IPS DF 6.9 (cell line): ENCODE results near the gene CFAP97.

Source experiments
- DNase-seq: peaks from one replicate; pipeline ENCODE4 v3.0.0-alpha.2; 2013; ENCODE audit warnings: low read depth, low spot score
- H3K27ac ChIP-seq: one replicate; pipeline ENCODE4 v1.5.1; 2013; ENCODE audit warnings: low read length, control low read depth
- H3K27me3 ChIP-seq: 2 replicates; pipeline ENCODE4 v1.6.1; 2013; ENCODE audit warnings: mild to moderate bottlenecking, low read length; ENCODE audit not compliant: control insufficient read depth, insufficient read depth
- H3K36me3 ChIP-seq: 2 replicates; pipeline ENCODE4 v1.6.1; 2013; ENCODE audit warnings: low read length; ENCODE audit not compliant: control insufficient read depth, insufficient read depth
- H3K4me1 ChIP-seq: 2 replicates; pipeline ENCODE4 v1.6.1; 2013; ENCODE audit warnings: low read length; ENCODE audit not compliant: control insufficient read depth, insufficient read depth
- H3K4me3 ChIP-seq: 2 replicates; pipeline ENCODE4 v1.5.1; 2013; ENCODE audit warnings: mild to moderate bottlenecking, low read length
- H3K9me3 ChIP-seq: 2 replicates; pipeline ENCODE4 v1.6.1; 2013; ENCODE audit warnings: low read length, inconsistent platforms; ENCODE audit not compliant: control insufficient read depth, insufficient read depth
- WGBS: extraction: QIAGEN DNeasy Blood & Tissue Kit; methylation state at CpG from one replicate; pipeline ENCODE4 v1.1.7; 2013; ENCODE audit warnings: mixed read lengths, missing lambda C conversion rate; ENCODE audit not compliant: insufficient read length, insufficient coverage; 5-methylcytosine and 5-hydroxymethylcytosine counted together

Gene CFAP97

GRCh38 chr4:185222598-185222997 is 18.8 kb upstream of the CFAP97 start:
- Histone ChIP-seq H3K4me3 (no peak overlapping the region), H3K36me3 (no peaks in the 10 kb centered on the region; the same call in 1 of the 2 replicates), H3K27ac (no peak overlapping the region), H3K9me3 (no peaks in the 10 kb centered on the region), H3K4me1 (no peaks in the 10 kb centered on the region), H3K27me3 (no peaks in the 10 kb centered on the region)
- DNase-seq = no peak

DNA sequence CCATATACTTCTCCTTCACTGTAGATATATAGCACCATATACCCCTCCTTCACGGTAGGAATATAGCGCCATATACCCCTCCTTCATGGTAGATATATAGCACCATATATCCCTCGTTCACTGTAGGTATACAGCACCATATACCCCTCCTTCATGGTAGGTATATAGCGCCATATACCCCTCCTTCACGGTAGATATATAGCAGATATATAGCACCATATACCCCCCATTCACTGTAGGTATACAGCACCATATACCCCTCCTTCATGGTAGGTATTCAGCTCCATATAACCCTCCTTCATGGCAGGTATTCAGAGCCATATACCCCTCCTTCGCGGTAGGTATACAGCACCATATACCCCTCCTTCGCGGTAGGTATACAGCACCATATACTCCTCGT is 18.1 kb upstream of the CFAP97 start:
- no peaks in the 10 kb centered on the region for H3K4me1 ChIP-seq
- no peak overlapping the region for H3K4me3 ChIP-seq
- no peaks in the 10 kb centered on the region; the same call in 1 of the 2 replicates for H3K36me3 ChIP-seq
- no CpG with 5 or more reads among the region's 10 CpGs for WGBS
- no peak for DNase-seq
- H3K9me3 ChIP-seq = no peaks in the 10 kb centered on the region
- no peak overlapping the region for H3K27ac ChIP-seq
- no peaks in the 10 kb centered on the region for H3K27me3 ChIP-seq

GRCh38 chr4:185221491-185221890 is 17.7 kb upstream of the CFAP97 start:
- Histone ChIP-seq H3K9me3 (no peaks in the 10 kb centered on the region), H3K4me3 (no peak overlapping the region), H3K4me1 (peaks cover 1% of the 10 kb centered on the region; the same call in 1 of the 2 replicates), H3K27me3 (no peaks in the 10 kb centered on the region), H3K36me3 (no peaks in the 10 kb centered on the region; the same call in 1 of the 2 replicates), H3K27ac (no peak overlapping the region)
- WGBS = no CpG with 5 or more reads among the region's 2 CpGs
- DNase-seq = no peak

- Histone ChIP-seq H3K27me3 (no peaks in the 10 kb centered on the region), H3K4me1 (peaks cover 1% of the 10 kb centered on the region; the same call in 1 of the 2 replicates), H3K9me3 (no peaks in the 10 kb centered on the region), H3K4me3 (no peak overlapping the region), H3K36me3 (no peaks in the 10 kb centered on the region; the same call in 1 of the 2 replicates), H3K27ac (no peak overlapping the region)
- WGBS = no CpG with 5 or more reads among the region's 3 CpGs
- DNase-seq = no peak
Measured at GRCh38 chr4:185219551-185220344, 15.9 kb upstream of the CFAP97 start.

- no peak for DNase-seq
- no peak overlapping the region for H3K27ac ChIP-seq
- H3K4me1 ChIP-seq = peaks cover 5% of the 10 kb centered on the region; the same call in 1 of the 2 replicates
- H3K4me3 ChIP-seq = no peak overlapping the region
- H3K9me3 ChIP-seq = no peaks in the 10 kb centered on the region
- no peaks in the 10 kb centered on the region for H3K27me3 ChIP-seq
- no CpG with 5 or more reads among the region's 2 CpGs for WGBS
- H3K36me3 ChIP-seq = no peaks in the 10 kb centered on the region; the same call in 1 of the 2 replicates
Measured at GRCh38 chr4:185218312-185218711, 14.5 kb upstream of the CFAP97 start.

GRCh38 chr4:185217408-185217975 is 13.7 kb upstream of the CFAP97 start:
- no CpG with 5 or more reads among the region's 6 CpGs for WGBS

DNA sequence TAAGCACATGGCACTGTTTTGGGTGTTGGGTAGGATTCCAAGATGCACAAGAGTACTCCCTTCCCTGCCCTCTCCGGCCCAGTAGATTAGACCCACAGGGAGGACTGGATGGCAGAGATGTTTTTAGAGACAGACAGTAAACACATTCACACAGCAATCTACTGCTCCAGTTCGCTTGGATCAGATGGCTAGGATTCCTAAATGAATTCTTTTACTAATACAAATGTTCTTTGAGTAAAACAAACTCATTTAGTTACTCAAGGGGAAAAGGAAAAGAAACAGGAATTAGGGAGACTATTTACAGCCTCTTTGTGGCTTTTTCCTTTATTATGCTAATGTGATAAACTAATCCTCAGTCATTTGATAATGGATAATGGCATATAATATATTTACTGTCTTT is 11.5 kb upstream of the CFAP97 start:
- H3K4me1 ChIP-seq = peaks cover 5% of the 10 kb centered on the region; the same call in 1 of the 2 replicates
- DNase-seq = no peak
- no peaks in the 10 kb centered on the region; the same call in 1 of the 2 replicates for H3K36me3 ChIP-seq
- no peak overlapping the region for H3K27ac ChIP-seq
- WGBS = no CpG with 5 or more reads among the region's 2 CpGs
- no peaks in the 10 kb centered on the region for H3K9me3 ChIP-seq
- H3K27me3 ChIP-seq = no peaks in the 10 kb centered on the region
- H3K4me3 ChIP-seq = no peak overlapping the region

More at GRCh38 chr4:185217408-185217975, 13.7 kb upstream of the CFAP97 start:
- no peaks in the 10 kb centered on the region; the same call in 1 of the 2 replicates for H3K36me3 ChIP-seq
- no peaks in the 10 kb centered on the region for H3K27me3 ChIP-seq
- H3K4me3 ChIP-seq = no peak overlapping the region
- H3K27ac ChIP-seq = no peak overlapping the region
- DNase-seq = no peak
- no peaks in the 10 kb centered on the region for H3K9me3 ChIP-seq
- peaks cover 5% of the 10 kb centered on the region; the same call in 1 of the 2 replicates for H3K4me1 ChIP-seq

- H3K4me3 ChIP-seq = no peak overlapping the region
- no peaks in the 10 kb centered on the region for H3K27me3 ChIP-seq
- no peaks in the 10 kb centered on the region for H3K9me3 ChIP-seq
- peaks cover 5% of the 10 kb centered on the region; the same call in 1 of the 2 replicates for H3K4me1 ChIP-seq
- no peak for DNase-seq
- no peak overlapping the region for H3K27ac ChIP-seq
- no CpG with 5 or more reads among the region's 4 CpGs for WGBS
- no peaks in the 10 kb centered on the region; the same call in 1 of the 2 replicates for H3K36me3 ChIP-seq
Measured at GRCh38 chr4:185213877-185214276, 10.1 kb upstream of the CFAP97 start.

DNA sequence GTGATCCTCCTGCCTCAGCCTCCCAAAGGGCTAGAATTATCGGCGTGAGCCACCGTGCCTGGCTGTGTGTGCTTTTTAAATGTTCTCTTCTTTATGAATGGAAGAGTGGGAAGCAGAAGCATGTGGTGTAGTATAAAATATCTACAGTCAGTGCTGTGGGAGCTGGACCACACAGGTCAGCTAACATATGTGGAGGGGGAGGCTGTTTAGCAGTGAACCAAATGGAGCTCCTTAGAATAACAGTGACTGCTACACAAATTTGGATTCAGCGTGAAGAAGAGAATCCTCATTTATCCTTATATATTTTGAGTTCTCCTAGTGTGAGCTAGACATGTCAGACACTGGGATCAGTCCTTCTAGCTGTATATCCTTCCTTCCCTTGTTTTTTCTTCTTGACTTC is 8.8 kb upstream of the CFAP97 start:
- Histone ChIP-seq H3K36me3 (no peaks in the 10 kb centered on the region; the same call in 1 of the 2 replicates), H3K4me3 (no peak overlapping the region), H3K9me3 (no peaks in the 10 kb centered on the region), H3K27me3 (no peaks in the 10 kb centered on the region), H3K27ac (no peak overlapping the region), H3K4me1 (peaks cover 5% of the 10 kb centered on the region; the same call in 1 of the 2 replicates)
- no CpG with 5 or more reads among the region's 4 CpGs for WGBS
- DNase-seq = no peak

GRCh38 chr4:185211641-185212040 is 7.8 kb upstream of the CFAP97 start:
- WGBS = no CpG with 5 or more reads among the region's 2 CpGs

More at GRCh38 chr4:185211641-185212040, 7.8 kb upstream of the CFAP97 start:
- Histone ChIP-seq H3K36me3 (no peaks in the 10 kb centered on the region), H3K4me3 (no peak overlapping the region), H3K4me1 (peaks cover 4% of the 10 kb centered on the region; the same call in 1 of the 2 replicates), H3K27me3 (no peaks in the 10 kb centered on the region), H3K9me3 (no peaks in the 10 kb centered on the region), H3K27ac (no peak overlapping the region)
- DNase-seq = no peak
